ENCODE measurements around the gene DNAH10.

DNAH10 gene

DNA sequence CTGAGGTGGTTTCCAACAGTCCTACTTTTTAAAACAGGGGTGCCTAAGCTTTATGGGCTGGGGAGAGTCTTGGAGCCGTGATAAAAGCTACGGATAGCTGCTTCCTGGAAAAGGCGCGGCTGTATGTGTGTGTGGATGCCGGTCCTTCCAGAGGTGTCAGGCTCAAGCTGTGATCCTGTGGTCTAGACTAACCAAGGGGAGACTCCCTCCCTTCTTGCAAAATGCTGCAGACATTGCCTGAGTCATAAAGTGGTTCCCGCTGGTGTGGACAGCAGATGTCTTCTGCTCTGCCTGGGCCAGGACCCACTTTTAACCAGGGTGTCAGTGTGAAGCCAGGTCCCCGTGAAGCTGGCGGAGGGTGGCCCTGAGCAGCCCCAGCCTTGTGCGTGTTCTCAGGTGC, 172.7 kb downstream of the DNAH10 start:
- TF ChIP-seq ZNF23 (tag by site-specific recombination; IDR thresholded peaks at IDR 0.05; ENCODE audit: borderline replicate concordance) (no peak), BCL11A (tag by site-specific recombination; IDR thresholded peaks at IDR 0.05; ENCODE audit: low read depth) (no peak), ZFP69B (tag by site-specific recombination; IDR thresholded peaks at IDR 0.05) (no peak), ZNF394 (tag by site-specific recombination; IDR thresholded peaks at IDR 0.05; ENCODE audit: borderline replicate concordance) (no peak), ZNF2 (tag by site-specific recombination; IDR thresholded peaks at IDR 0.05) (no peak), ZBTB48 (tag by site-specific recombination; IDR thresholded peaks at IDR 0.05) (no peak), ZNF777 (tag by site-specific recombination; IDR thresholded peaks at IDR 0.05; ENCODE audit: borderline replicate concordance) (no peak), ZNF548 (tag by site-specific recombination; IDR thresholded peaks at IDR 0.05) (no peak), ZBTB1 (tag by site-specific recombination; IDR thresholded peaks at IDR 0.05) (no peak), ZNF266 (tag by site-specific recombination; IDR thresholded peaks at IDR 0.05; ENCODE audit: low read depth) (no peak), ZNF350 (tag by site-specific recombination; IDR thresholded peaks at IDR 0.05) (no peak), ZNF677 (tag by site-specific recombination; IDR thresholded peaks at IDR 0.05) (no peak)
- TF ChIP-seq, protein P1, sequence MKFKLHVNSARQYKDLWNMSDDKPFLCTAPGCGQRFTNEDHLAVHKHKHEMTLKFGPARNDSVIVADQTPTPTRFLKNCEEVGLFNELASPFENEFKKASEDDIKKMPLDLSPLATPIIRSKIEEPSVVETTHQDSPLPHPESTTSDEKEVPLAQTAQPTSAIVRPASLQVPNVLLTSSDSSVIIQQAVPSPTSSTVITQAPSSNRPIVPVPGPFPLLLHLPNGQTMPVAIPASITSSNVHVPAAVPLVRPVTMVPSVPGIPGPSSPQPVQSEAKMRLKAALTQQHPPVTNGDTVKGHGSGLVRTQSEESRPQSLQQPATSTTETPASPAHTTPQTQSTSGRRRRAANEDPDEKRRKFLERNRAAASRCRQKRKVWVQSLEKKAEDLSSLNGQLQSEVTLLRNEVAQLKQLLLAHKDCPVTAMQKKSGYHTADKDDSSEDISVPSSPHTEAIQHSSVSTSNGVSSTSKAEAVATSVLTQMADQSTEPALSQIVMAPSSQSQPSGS (tag by site-specific recombination; IDR thresholded peaks at IDR 0.05; ENCODE audit: low read depth), result no peak
- TF ChIP-seq, protein P2, sequence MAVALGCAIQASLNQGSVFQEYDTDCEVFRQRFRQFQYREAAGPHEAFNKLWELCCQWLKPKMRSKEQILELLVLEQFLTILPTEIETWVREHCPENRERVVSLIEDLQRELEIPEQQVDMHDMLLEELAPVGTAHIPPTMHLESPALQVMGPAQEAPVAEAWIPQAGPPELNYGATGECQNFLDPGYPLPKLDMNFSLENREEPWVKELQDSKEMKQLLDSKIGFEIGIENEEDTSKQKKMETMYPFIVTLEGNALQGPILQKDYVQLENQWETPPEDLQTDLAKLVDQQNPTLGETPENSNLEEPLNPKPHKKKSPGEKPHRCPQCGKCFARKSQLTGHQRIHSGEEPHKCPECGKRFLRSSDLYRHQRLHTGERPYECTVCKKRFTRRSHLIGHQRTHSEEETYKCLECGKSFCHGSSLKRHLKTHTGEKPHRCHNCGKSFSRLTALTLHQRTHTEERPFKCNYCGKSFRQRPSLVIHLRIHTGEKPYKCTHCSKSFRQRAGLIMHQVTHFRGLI (tag by site-specific recombination; IDR thresholded peaks at IDR 0.05), result no peak
- TF ChIP-seq, protein P3, sequence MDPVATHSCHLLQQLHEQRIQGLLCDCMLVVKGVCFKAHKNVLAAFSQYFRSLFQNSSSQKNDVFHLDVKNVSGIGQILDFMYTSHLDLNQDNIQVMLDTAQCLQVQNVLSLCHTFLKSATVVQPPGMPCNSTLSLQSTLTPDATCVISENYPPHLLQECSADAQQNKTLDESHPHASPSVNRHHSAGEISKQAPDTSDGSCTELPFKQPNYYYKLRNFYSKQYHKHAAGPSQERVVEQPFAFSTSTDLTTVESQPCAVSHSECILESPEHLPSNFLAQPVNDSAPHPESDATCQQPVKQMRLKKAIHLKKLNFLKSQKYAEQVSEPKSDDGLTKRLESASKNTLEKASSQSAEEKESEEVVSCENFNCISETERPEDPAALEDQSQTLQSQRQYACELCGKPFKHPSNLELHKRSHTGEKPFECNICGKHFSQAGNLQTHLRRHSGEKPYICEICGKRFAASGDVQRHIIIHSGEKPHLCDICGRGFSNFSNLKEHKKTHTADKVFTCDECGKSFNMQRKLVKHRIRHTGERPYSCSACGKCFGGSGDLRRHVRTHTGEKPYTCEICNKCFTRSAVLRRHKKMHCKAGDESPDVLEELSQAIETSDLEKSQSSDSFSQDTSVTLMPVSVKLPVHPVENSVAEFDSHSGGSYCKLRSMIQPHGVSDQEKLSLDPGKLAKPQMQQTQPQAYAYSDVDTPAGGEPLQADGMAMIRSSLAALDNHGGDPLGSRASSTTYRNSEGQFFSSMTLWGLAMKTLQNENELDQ (tag by site-specific recombination; IDR thresholded peaks at IDR 0.05; ENCODE audit: low read depth), result no peak
- TF ChIP-seq, protein P4, sequence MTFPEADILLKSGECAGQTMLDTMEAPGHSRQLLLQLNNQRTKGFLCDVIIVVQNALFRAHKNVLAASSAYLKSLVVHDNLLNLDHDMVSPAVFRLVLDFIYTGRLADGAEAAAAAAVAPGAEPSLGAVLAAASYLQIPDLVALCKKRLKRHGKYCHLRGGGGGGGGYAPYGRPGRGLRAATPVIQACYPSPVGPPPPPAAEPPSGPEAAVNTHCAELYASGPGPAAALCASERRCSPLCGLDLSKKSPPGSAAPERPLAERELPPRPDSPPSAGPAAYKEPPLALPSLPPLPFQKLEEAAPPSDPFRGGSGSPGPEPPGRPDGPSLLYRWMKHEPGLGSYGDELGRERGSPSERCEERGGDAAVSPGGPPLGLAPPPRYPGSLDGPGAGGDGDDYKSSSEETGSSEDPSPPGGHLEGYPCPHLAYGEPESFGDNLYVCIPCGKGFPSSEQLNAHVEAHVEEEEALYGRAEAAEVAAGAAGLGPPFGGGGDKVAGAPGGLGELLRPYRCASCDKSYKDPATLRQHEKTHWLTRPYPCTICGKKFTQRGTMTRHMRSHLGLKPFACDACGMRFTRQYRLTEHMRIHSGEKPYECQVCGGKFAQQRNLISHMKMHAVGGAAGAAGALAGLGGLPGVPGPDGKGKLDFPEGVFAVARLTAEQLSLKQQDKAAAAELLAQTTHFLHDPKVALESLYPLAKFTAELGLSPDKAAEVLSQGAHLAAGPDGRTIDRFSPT (tag by site-specific recombination; IDR thresholded peaks at IDR 0.05), result no peak
- H3K36me3 ChIP-seq (ENCODE audit: control insufficient read depth in 2 of 2, insufficient read depth in 1 of 2, low read length in 2 of 2), result peaks cover 0 to 27% of the 10 kb centered on the region in 2 experiments; a peak in 1 of 3 replicates
- H3K4me1 ChIP-seq (ENCODE audit: control insufficient read depth, insufficient read depth, low read length), result no peaks in the 10 kb centered on the region
- H3K27ac ChIP-seq (ENCODE audit: extremely low read depth, low read depth, low read length), result no peak overlapping the region
- H3K9me3 ChIP-seq (ENCODE audit: control insufficient read depth, insufficient read depth, low read depth, low read length), result no peaks in the 10 kb centered on the region
- H3K4me3 ChIP-seq (ENCODE audit: low read depth, low read length), result no peak overlapping the region
- POLR2A ChIA-PET, result no interaction called here
- CTCF ChIA-PET, result no interaction called here

DNA sequence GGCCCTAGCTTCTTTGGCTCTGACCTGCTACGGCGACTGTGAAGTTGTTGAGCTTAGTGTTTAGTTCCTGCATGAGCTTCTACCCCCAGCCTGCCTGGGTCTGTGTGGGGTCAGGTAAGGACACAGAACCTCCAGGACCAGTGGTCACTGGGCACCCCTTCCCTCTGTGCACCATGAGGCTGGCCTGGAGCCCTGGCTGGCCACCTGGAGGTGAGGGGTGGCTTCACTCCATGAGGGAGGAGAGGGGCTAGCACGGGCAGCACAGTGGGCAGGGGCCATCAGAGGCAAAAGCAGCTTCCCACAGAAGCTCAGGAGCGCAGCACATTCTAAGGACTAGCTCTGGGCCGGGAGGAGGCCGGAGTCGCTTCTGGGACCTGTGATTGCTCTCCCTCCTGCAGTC, 173.9 kb downstream of the DNAH10 start:
- Histone ChIP-seq H3K27ac (ENCODE audit: extremely low read depth, low read depth, low read length) (no peak overlapping the region), H3K36me3 (ENCODE audit: control insufficient read depth in 2 of 2, insufficient read depth in 1 of 2, low read length in 2 of 2) (peaks cover 0 to 34% of the 10 kb centered on the region in 2 experiments; a peak in 1 of 3 replicates), H3K4me3 (ENCODE audit: low read depth, low read length) (no peak overlapping the region), H3K9me3 (ENCODE audit: control insufficient read depth, insufficient read depth, low read depth, low read length) (no peaks in the 10 kb centered on the region), H3K4me1 (ENCODE audit: control insufficient read depth, insufficient read depth, low read length) (no peaks in the 10 kb centered on the region)
- ChIA-PET POLR2A (no interaction called here), CTCF (interaction anchor here (0.7 kb wide), 1 partner anchor 63 kb away, joined by 7 read pairs; no protein-coding TSS in a partner anchor)
- TF ChIP-seq ZNF114 (tag by site-specific recombination; IDR thresholded peaks at IDR 0.05) (no peak), ZNF16 (tag by site-specific recombination; IDR thresholded peaks at IDR 0.05; ENCODE audit: low read depth) (no peak), KLF7 (tag by site-specific recombination; IDR thresholded peaks at IDR 0.05; ENCODE audit: borderline replicate concordance) (no peak), GFI1B (tag by site-specific recombination; IDR thresholded peaks at IDR 0.05) (no peak), SCRT2 (tag by site-specific recombination; IDR thresholded peaks at IDR 0.05) (no peak)
- TF ChIP-seq, protein P5, sequence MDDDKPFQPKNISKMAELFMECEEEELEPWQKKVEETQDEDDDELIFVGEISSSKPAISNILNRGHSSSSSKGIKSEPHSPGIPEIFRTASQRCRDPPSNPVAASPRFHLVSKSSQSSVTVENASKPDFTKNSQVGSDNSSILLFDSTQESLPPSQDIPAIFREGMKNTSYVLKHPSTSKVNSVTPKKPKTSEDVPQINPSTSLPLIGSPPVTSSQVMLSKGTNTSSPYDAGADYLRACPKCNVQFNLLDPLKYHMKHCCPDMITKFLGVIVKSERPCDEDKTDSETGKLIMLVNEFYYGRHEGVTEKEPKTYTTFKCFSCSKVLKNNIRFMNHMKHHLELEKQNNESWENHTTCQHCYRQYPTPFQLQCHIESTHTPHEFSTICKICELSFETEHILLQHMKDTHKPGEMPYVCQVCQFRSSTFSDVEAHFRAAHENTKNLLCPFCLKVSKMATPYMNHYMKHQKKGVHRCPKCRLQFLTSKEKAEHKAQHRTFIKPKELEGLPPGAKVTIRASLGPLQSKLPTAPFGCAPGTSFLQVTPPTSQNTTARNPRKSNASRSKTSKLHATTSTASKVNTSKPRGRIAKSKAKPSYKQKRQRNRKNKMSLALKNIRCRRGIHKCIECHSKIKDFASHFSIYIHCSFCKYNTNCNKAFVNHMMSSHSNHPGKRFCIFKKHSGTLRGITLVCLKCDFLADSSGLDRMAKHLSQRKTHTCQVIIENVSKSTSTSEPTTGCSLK (tag by site-specific recombination; IDR thresholded peaks at IDR 0.05), result no peak
- TF ChIP-seq, protein P6, sequence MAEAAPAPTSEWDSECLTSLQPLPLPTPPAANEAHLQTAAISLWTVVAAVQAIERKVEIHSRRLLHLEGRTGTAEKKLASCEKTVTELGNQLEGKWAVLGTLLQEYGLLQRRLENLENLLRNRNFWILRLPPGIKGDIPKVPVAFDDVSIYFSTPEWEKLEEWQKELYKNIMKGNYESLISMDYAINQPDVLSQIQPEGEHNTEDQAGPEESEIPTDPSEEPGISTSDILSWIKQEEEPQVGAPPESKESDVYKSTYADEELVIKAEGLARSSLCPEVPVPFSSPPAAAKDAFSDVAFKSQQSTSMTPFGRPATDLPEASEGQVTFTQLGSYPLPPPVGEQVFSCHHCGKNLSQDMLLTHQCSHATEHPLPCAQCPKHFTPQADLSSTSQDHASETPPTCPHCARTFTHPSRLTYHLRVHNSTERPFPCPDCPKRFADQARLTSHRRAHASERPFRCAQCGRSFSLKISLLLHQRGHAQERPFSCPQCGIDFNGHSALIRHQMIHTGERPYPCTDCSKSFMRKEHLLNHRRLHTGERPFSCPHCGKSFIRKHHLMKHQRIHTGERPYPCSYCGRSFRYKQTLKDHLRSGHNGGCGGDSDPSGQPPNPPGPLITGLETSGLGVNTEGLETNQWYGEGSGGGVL (tag by site-specific recombination; IDR thresholded peaks at IDR 0.05), result no peak
